TTC549 (cell line): ENCODE data around the gene CA4.
A peak's percentile ranks its signal among the peaks of the same experiment; 100 is the strongest.

ENCODE experiments used
- FAIRE-seq: peaks from 2 replicates; lab custom pipeline; 2012; peaks lifted over from hg19 to GRCh38; lab: Jason Lieb, UNC

Gene CA4

DNA sequence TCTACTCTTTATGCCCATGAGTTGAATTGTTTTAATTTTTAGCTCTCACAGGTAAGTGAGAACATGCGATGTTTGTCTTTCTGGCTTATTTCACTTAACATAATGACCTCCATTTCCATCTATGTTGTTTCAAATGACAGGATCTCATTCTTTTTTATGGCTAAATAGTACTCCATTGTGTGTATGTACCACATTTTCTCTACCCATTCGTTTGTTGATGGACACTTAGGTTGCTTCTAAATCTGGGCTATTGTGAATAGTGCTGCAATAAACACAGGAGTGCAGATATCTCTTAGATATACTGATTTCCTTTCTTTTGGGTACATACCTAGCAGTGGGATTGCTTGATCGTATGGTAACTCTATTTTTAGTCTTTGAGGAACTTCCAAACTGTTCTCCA is 19.3 kb upstream of the CA4 start:
- FAIRE-seq: no peak

DNA sequence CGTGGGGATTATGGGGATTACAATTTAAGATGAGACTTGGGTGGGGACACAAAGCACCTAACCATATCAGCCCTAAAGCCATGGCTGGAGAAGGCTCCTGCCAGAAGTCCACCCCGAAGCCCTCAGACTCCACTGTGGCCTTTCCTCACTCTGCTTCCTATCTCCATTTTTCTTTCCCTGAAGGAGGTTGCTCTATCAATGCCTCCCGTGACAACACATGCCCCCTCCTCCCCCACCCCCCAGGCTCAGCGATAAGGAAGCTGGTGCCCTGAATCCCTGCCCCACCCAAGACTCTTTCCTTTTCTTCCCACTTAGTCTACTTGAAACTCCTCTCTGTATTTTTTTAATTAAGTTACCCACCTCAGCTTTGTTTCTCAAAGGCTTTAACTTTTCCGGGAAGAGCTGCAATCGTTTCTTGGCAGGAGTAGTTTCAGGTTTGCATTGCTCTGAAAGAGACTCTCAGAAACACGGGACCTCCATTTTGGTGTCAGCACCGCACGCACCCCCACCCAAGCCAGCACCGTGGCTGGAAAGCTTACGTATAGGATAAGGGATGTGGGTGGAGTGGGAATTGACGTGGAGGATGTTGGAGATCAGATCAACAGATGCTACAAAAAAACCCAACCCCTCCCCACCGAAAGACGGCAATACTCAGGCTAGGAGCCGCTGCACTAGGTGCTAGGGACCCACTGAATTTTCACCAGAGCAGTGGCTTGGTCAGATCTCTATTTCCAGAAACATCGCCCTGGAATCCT is 15.2 kb upstream of the CA4 start:
- no peak for FAIRE-seq

DNA sequence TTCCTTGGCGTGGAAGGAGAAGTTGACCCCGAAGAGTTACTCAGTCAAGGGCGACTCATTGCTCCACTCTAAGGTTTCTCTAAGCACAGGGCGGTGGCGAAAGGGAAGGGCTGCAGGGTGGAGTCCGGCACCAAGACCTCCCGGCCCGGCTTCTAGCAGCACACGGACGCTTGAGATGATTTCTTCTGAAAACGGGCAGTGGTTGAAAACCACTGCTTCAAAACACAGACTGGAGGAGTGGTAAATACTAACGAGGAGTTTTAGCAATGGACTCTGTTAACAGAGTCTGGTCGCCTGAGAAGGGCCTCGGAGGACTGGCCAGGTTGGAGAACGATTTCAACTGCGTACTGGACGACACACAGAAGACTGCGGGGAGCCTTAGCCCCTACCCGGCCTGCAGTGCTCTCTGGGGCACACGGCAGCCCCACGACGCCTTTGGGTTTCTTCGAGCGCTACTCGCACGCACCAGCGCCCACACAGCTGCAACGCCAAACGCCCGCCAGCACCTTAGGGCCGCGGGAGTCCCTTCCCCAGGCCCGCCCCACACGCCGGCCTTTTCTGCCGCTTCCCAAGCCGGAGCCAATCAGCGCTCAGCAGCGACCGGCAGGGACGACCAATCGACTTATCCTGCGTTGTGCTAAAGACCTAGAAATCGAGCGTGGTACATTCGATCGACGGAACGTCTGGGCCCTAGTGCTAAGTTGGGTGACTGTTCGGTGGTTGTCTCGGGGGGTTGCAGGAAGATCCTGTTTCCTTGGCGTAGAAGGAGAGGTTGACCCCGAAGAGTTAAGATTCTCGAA is 14.4 kb upstream of the CA4 start:
- FAIRE-seq: no peak

DNA sequence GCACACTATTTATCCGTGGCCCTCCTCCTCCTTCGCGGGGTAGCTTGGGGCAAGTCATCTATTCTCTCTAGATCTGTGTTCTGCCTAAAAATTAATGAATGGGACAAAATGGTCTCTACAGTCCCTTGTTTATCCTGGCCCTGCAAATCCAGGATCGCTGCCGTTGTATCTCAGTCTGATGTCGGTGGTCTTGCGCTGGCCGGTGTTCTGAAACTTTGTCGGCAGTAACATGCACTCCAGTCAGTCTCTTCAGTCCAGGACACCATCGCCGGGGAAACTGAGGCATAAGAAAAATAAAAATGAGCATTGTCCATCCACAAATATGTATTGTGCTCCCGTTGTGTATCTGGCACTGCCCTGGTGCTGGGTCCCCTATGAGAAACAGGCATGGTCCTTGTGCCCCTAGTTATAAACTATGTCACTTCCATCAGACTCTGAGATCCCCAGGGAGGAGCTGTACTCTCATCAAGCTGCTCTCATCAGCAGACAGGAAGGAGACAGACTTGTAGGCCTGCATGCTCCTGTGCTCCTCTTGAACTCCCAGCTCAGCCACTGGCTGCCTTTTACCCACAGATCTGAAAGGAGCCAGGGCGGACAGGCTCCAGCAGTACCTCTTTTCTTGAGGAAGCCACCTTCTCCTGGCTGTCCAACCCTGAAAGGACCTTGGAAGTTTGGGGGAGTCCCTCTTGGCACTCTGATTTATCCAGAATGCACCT is 13.7 kb upstream of the CA4 start:
- no peak for FAIRE-seq

DNA sequence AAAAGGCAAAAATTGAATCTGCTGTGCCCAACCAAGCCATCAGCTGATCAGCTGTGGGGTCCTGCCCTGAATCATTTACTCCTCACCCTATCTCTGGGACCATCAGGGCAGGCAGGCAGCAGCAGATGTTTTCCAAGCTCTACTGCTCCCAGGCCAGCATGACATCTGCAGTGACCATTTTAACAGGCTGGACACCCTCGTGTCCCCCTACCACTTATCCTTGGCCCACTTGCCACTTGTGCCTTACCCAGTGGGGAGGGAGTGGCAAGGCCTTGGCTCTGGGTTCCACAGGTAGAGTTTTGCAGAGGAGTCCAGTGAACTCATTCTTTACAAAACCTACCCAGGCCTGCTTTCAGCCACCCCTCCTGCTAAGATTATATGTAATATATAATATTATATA is 12.0 kb upstream of the CA4 start:
- no peak for FAIRE-seq

DNA sequence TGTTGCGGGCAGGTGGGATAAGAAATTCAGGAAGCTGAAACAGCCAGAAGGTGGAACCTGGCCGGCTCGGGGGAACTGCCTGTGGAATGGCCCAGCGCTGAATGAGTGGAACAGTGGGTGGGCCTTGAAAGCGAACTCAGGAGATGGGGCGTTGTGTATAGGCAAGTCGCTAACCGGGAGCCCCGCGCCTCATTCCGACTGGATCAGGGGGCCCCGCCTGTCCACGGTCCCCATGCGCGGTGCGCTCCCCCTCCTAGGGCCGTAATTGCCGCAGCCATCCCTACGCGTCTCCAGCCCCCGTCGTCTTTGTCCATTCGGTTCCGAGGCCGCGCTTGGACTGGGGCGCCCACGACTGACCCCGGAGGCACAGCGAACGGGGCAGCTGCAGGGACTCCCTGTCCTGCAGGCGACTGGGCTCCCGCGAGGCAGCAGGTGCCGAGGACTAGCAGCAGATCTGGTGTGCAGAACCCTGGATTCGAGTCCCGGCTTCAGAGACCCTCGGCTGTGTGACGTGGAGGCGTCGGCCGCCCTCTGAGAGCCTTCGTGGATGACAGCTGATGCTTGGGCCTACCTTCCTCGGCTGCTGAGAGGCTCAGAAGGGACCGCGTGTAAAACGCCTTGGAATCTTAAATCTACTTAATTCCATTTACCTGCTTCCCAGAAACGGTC is 10.9 kb upstream of the CA4 start:
- no peak for FAIRE-seq

DNA sequence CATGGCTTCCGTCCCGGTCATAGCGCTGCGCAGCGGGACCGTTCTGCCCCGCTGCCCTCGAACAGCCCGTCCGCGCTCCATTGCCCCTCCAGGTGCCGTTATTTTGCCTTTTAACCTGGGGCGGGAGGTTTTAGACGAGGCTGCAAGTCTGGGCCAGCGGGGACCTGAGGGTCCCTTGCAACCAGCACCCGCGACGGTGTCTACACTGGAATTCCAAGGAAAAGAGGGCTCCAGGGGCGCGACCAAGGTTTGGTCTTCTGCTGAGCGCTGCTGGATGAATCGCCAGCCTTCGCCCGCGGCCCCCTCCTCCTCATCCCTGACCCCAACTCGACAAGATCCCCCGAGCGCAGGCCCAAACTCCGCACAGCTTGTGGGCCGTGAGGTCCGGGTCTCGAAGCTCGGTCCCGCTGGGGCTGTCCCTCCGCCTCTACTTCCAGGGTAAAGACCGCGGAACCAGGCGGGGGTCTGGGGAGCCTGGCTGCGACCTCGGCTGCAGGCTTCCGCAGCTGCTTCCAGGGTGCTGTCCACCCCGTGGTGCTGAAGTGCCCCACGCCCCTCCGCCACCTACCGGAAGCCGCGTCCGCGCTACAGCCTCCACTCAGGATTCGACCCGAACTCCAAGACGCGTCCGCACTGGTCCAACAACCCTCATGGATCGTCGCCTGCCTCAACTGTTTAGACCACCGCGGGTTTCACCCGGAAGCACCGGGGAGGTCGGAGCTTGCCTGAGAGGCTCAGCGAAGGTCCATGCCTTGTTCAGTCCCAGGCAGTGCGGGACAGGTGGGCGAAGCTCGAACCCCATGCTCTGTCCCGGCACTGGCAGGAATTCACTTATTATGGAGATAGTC is 10.1 kb upstream of the CA4 start:
- FAIRE-seq: no peak

DNA sequence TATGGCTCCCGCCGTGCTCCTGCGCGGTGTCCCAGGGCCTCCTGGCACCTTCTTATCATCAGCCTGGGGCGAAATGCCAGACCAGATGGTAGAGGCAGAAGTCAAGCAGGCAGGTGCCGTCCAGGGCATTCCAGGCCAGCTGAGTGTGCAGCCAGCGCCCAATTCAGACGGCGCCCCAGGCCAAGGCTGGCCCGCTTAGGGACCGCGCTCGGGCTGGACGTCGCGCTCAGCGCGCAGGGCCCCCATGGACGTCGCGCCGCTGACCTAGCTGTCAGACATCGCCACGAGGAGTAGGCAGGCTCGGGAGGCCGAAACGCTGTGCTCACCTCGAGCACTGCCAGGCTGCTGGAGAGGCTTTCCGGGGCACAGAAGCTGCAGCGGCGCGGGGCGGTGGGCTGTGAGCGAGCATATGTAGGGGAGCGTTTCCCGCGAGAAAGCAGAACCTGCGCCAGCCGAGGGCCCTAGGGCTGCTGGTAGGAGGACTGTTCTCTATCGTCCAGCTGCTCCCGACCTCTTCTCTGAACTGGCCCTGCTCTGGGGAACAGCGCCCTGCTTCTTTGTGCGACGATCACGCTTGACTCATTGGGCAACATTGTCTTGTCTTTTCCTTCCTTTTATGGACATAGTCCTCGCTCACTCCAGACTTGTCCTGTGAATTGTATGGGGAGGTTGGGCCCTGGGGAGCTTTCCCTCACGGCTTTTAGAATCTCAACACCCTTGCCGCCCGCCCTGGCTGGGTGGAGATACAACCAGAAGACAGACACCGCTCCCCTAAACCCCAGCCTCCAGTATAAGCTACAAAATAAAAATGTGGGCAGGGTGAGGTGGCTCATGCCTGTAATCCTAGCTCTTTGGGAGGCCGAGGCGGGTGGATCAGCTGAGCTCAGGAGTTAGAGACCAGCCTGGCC is 8.4 kb upstream of the CA4 start:
- no peak for FAIRE-seq

DNA sequence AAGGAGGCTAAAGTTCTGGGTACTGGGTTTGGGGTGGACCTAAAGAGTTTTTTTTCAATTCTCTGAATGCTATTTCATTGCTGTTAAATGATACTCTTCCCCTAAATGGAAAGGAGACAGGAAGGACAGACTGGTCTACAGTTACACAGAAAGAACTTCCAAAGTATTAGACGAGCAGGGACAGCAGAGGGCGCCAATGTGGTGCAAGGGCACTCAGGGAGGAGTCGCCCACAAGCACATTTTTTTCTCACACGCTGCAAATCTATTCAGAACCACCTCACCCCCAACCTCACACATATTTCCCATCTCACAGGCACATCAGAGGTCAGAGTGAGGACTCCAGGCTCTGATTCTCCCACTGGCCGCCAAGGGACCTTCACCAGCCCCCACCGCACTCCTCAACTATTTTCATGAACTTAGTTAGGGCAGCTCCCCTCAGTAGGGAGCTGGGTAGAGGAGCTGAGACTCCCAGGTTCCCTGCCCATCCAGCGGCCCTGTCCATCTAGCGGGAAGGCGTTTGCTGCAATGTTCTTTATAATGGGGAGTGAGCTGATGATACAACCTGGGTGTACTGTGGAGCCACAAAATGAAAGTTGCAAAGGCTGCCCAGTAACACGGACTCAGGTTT is 6.8 kb upstream of the CA4 start:
- FAIRE-seq: peak; percentile 94

DNA sequence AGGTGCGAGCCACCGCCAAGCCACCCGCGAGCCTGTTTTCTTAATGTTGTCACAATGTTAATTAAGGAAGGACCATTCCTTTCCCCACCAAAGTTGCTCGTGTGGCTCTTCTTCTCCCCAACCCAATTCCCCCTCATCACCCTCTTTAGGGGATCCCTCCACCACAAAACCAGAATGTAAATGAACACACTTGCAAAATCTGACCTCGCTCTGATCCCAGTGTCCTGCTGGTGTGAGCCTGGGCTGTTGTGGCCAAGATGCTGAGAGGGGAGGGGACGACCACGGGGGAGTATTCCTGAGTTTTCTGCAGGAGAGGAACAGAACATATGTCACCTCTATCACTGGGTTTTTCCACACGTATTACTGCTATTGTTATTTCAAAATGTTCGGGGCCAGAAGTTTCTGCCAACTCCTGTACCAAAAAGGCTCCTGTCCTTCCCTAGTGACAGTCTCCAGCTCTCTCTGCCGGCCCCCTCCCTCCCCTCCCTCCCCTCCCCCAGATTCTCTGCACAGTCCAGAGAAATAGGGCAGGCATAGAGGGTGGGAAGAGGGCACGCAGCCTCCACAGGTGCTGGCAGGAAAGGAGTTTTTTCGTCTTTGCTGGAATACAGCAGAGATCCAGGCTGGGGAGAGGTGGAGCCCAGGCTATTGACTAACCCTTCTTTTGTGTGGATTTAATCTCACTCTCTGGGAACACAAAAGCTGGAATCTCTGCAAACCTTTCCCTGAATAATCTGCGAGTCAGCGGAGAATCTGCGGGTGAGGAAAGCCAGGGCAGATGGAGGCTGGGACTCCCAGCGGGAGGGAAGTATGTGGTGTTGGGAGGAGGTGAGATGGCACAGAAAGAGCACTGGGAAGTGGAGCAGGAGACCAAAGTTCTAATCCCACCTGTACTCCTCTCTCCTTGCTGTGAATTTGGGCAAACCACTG is 4.5 kb upstream of the CA4 start:
- FAIRE-seq: no peak

DNA sequence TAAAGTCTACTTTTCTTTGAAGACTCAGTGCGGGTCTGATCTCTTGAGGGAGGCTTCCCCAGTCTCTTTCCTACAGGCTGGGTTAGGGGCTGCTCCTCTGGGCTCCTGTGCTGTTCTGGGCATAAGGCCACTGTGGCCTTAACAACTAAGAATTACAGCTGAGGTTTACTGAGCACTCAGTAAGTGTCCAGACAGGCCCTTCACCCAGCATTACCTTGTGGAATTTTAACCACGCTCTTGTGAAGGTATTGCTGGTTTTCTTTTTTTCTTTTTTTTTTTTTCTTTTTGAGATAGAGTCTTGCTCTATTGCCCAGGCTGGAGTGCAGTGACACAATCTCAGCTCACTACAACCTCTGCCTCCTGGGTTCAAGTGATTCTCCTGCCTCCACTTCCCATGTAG is 3.6 kb upstream of the CA4 start:
- FAIRE-seq: no peak

DNA sequence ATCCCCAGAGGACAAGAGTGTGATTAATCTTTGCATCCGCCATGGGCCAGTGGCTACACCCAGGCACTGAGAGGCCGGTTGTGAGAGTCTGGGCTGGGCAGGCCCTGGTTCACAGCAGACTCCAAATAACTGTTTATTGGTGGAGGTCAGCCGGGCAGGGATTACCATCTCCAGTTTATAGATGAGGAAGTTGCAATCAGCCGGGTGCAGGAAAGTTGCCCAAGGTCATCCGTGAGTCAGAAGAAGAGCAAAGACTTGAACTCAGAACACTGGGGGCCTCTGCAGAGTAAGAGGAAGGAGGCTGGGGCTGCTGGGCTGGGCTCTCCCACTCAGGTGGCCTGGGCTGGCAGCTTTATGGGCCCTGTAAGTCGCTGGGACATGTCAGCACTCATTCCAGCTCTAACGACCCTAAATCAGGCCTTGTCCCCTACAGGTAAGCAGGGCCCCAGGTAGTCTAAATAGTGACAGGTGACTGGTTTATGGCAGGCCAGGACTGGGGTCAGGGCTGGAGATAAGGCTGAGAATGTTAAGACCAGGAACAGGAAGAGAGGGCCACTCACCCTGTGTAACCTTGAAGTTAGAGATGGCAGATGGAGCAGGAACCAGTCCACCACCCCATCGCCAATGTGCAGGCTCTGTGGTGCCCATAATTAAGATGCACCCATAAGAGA is 2.1 kb upstream of the CA4 start:
- no peak for FAIRE-seq

DNA sequence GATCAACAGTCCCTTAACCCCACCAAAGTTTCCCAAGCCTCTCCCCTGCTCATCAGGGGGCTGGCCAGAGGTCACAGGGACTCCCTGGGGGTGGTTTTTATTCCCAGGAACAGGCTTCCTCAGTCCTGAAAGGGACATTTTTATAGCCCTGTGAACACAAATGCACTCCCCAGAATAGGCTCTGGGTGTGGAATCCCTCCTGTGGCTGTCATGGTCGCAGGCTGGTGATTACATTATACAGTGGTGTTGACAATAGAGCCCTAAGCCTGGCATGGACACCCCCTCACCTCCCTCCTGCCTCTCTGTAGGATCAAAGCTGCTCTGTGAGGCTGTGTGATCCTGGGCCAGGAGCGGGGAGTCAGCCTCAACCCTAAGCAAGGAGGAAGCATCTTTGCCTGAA is 1.4 kb upstream of the CA4 start:
- FAIRE-seq: no peak

DNA sequence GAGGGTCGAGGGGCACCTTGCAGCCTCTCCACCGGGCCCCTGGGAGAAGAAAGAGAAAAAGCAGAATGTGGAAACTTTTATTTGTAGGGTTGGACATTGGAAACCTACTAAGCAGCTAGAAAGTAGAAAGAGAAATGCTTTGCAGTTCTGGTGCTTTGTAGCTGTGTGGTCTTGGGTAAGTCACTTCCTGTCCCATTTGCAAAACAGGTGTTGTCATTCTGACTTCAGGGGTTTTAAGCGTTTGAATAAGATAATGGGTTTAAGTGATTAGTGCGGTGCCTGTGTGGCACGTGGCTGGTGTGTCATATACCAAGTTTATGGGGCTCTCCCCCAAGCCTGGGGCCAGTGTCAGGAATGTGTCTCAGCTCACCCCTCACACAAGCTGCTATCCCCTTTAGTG is 1.6 kb downstream of the CA4 start:
- FAIRE-seq: no peak

DNA sequence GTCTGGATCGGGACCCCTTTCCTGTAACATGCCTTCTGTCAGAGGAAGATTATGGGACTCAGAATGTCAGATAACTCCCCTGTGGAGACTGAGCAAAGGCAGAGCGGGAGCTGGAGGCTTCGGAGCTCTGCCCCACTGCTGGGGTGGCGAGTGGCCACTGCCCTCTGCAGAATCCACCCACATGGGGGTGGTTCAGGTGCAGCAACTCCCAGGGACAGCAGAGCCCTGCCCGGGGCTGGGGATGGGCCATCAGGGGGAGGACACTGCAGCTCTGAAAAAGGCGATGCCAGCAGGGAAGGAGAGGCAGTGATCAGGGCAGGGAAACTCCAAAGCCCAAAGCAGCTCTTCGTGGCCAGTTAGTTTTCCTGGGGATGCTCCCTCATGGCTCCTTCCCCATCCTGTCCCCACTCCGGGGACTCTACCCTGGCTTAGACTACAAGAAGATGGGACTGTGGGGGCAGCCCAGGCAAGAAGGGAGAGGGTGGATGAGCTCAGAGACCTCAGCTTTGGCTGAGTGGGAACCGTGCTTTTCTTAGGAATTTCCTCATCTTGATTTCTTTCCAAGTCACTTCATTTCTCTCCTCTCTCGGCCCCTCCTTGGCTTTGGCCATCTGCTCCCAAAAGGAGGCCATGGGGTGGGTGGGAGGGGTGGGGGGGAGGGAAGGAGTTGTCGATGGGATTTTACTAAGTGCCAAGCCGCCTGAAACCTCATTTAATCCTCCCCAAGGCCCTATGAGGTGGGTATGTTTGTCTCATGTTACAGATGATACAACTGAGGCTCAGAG is 4.0 kb downstream of the CA4 start:
- no peak for FAIRE-seq

DNA sequence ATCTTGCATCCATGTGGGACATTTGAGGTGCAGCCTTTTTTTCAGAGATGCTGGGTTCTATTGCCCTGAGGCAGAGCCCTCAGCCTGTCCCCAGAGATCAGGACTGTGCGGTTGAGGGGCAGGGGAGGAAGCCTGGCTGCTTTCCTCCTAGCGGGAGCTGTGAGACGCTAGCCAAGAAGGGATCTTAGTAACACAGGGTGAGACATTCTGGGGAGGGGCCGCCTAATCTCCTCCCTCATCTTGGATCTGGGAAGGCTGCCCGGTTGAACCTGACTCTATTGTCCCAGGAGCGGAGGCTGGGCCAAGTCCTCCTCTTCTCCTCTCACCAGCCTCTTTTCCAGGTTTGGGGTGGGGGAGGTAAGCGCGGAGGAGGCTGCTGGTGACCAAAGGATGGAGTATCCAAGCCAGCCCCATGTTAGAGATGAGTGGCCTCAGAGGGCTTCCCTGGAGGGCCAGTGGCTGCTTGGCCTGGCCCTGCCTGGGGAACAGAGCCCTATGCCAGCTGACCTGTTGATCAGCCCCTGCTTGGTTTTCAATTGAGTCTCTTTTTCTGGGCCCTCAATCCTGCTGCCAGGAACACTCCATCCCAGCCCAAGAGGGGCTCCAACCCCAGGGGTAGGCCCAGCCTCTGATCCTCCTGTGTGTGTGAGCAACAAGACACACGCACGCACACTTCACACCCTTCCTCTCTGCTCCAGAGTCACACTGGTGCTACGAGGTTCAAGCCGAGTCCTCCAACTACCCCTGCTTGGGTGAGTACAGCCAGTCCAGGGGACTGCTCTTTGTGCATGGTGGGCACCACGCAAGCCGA is 5.0 kb downstream of the CA4 start:
- FAIRE-seq: no peak

DNA sequence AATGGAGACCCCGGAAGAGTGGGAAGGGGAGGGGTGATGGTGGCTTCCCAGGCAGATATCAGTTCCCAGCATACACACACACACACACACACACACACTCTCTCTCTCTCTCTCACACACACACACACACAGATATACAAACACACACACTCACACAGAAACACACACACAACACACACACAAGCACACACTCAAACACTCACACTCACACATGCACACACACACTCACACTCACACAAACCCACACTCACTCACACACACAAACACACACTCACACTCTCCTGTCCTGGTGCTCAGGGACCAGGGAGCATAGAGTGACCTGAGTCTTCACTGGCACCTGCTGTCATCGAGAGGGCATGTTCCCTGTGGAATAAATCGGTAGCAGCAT is 5.6 kb downstream of the CA4 start:
- no peak for FAIRE-seq
